Muscle layer of duodenum (tissue), 2 donors: ENCODE results near the gene HS6ST1.

Experiments
- H3K27ac ChIP-seq: one replicate; pipeline ENCODE4 v1.7.0; 2013; ENCODE audit warnings: mild to moderate bottlenecking, low read length
- H3K27me3 ChIP-seq: one replicate; pipeline ENCODE4 v1.7.0; 2013; ENCODE audit warnings: low read depth, mild to moderate bottlenecking, control low read depth, low read length
- H3K36me3 ChIP-seq, 2 donors: one replicate each; pipeline ENCODE4 v1.7.0; 2013; ENCODE audit warnings: low read length in 2 of 2, control low read depth in 1 of 2, mild to moderate bottlenecking in 1 of 2; ENCODE audit not compliant: insufficient read depth in 2 of 2, control insufficient read depth in 1 of 2
- H3K4me1 ChIP-seq, 2 donors: one replicate each; pipeline ENCODE4 v1.7.0; 2013; ENCODE audit warnings: low read length in 2 of 2, mild to moderate bottlenecking in 2 of 2, control low read depth in 1 of 2, moderate library complexity in 1 of 2; ENCODE audit not compliant: insufficient read depth in 2 of 2, control insufficient read depth in 1 of 2
- H3K4me3 ChIP-seq, 2 donors: one replicate each; pipeline ENCODE4 v1.7.0; 2013; ENCODE audit warnings: low read length in 2 of 2, low read depth in 1 of 2, mild to moderate bottlenecking in 1 of 2
- H3K9me3 ChIP-seq, 2 donors: one replicate each; pipeline ENCODE4 v1.7.0; 2013; ENCODE audit warnings: low read length in 2 of 2, control low read depth in 1 of 2, mild to moderate bottlenecking in 1 of 2; ENCODE audit not compliant: control insufficient read depth in 1 of 2
- donor health status: healthy.

Gene HS6ST1

DNA sequence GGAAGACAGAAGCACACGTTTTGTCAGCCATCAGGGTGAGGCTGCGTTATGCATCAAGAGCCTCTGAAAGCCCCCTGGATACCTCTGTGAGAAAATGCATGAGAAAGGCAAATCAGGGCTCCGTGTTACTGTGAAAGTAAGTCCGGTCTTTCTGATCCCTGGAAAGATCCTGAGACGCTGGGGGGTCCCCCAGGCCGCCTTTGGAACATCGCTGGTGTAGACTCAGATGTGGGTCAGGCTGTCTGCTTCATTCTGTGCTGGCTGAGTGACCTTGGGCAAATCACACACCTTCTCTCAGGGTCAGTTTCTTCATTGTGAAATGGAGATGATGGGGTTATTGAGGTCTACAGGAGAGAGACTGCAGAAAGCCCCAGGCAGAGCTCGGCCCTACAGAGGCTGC lies 42.0 kb upstream of the HS6ST1 start:
- peaks cover 0 to 8% of the 10 kb centered on the region in 2 donors for H3K4me1 ChIP-seq

DNA sequence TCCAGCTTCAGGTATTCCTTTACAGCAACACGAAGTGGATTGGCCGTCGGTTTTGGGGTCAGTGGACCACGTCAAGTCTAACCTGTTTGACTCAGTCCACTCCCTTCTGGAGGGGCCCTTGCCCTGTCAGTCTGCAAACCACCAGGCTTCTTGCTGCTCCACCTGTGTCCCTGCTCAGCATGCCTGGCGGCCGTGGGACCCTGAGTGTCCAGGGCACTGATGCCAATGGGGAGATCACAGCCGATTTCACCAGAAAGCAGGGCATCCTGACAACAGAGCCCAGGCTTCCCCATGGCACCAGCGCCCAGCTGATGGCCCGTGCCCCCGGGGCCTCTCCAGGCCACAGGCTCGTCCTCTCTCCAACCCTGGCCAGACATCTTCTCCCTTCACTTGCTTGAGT lies 41.2 kb upstream of the HS6ST1 start:
- Histone ChIP-seq H3K36me3 (no peaks in the 10 kb centered on the region), H3K4me3 (no peak overlapping the region), H3K27me3 (no peaks in the 10 kb centered on the region), H3K4me1 (peaks cover 0 to 8% of the 10 kb centered on the region in 2 donors), H3K9me3 (no peaks in the 10 kb centered on the region), H3K27ac (no peak overlapping the region)

More for the DNA sequence above, 42.0 kb upstream of the HS6ST1 start:
- H3K4me3 ChIP-seq: no peak overlapping the region
- no peaks in the 10 kb centered on the region for H3K27me3 ChIP-seq
- no peaks in the 10 kb centered on the region for H3K36me3 ChIP-seq
- H3K27ac ChIP-seq: no peak overlapping the region
- no peaks in the 10 kb centered on the region for H3K9me3 ChIP-seq

DNA sequence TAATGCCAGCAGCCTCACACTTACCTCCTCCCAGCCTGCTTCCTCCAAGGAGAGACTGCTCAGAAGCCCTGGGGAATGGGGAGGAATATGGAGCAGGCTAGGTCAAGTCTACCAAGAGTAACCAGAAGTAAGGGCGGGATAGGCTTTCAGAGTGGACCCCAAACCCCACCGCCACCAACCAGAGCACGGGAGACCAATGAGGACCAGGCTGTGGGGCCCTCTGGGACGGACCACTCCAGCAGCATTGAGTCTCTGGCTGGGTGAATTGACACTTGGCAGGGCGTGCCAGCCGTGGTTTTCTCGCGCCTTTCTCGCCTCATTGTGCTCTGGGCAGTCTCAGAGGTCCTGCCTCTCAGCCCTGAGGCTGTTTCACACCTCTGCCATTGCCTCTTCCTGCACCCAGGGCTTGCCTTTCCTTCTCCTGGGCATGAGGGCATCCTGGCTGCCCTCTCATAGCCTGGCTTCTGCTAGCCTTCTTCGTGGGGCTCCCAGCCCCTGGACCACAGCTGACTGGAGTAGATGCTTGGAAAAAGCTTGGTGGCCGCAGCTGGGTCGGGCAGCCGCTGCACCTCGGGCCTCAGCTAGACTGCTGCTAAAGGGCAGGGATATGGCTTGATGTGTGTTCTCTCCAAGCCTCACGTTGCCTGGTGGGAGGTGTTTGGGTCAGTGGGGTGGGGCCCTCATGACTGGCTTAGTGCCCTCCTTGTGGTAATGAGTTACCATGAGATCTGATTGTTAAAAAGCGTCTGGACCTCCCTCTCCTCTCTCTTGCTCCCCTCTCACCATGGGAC lies 40.5 kb upstream of the HS6ST1 start:
- Histone ChIP-seq H3K4me3 (no peak overlapping the region), H3K27ac (no peak overlapping the region), H3K36me3 (no peaks in the 10 kb centered on the region), H3K9me3 (no peaks in the 10 kb centered on the region), H3K27me3 (no peaks in the 10 kb centered on the region), H3K4me1 (peaks cover 0 to 8% of the 10 kb centered on the region in 2 donors)

DNA sequence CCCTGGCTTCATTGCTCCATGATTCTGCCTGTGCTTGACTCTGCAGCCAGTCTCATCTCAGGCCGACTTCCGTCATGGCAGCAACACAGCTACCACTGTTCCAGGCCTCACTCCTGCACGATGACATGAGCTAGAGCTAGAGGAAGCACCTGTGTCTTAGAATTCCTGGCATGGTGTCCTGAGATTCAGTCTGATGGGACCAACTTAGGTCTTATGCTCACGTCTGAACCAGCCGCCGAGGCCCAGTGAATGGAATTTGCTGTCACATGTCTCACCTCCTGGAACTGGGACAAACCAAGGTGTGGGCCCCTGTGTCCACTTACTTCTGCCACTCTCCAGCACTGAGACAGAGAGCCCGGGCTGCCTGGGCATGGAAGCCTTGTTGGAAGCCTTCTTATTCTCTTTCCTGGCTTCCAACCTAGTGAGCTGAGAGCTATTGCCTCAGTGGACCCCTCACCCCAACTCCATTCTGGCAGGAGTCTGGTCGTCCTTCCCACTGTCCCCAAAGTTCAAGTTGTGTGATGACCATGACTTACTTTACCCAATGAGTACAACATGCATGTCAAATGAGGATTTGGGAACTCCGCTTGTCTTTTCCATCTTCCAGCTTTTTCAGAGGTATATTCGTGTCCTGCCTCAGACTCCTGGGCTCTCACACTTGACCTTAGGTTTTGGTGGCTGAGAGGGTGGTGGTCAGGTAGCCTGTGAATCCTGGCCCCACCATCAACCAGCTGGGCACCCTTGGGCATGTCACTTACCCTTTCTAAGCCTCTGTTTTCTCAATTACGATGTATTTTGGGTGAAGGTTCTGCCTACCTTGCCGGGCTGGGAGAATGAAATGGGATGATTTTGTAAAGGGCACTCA lies 39.1 kb upstream of the HS6ST1 start:
- Histone ChIP-seq H3K4me1 (peaks cover 0 to 5% of the 10 kb centered on the region in 2 donors), H3K27me3 (no peaks in the 10 kb centered on the region), H3K4me3 (no peak overlapping the region), H3K36me3 (no peaks in the 10 kb centered on the region), H3K27ac (no peak overlapping the region), H3K9me3 (no peaks in the 10 kb centered on the region)

DNA sequence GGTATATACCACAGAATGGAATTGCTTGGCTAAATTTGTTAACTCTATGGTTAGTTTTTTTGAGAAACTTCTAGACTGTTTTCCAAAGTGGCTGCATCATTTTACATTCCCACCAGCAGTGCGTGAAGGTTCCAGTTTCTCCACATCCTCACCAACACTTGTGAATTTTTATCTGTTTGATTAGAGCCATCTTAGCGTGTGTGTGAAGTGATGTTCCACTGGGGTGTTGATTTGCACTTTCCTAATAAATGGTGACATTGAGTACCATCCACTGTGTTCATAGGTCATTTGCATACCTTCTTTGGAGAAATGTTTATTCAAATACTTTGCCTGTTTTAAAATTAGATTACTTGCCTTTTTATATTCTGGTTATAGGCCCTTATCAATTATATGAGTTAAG lies 37.5 kb upstream of the HS6ST1 start:
- H3K27me3 ChIP-seq: no peaks in the 10 kb centered on the region
- H3K4me1 ChIP-seq: no peaks in the 10 kb centered on the region
- no peaks in the 10 kb centered on the region for H3K36me3 ChIP-seq
- no peak overlapping the region for H3K4me3 ChIP-seq
- no peak overlapping the region for H3K27ac ChIP-seq
- peaks cover 0 to 4% of the 10 kb centered on the region in 2 donors for H3K9me3 ChIP-seq

DNA sequence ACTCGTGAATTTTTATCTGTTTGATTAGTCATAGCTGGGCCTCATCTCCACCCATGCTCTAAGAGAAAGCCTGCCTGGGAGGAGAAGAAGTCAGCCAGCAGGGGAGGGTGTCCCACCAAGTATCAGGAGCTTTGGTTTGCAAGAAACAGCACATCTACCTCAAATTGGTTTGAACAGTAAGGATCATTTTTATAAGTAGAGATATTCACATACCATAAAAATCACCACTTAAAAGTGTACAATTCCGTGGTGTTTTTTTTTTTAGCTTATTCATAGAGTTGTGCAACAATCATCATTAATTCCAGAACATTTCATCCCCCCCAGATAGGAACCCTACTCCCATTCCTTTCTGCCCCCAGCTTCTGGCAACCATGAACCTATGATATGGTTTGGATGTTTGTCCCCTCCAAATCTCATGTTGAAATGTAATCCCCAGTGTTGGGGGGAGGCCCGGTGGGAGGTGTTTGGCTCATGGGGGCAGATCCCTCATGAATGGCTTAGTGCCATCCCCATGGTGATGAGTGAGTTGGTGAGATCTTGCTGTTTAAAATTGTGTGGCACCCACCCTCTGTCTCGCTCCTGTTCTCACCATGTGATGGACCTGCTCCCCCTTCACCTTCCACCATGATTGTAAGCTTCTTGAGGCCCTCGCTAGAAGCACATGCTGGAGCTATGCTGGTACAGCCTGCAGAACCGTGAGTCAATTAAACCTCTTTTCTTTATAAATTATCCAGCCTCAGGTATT lies 36.2 kb upstream of the HS6ST1 start:
- peaks cover 0 to 4% of the 10 kb centered on the region in 2 donors for H3K9me3 ChIP-seq
- no peaks in the 10 kb centered on the region for H3K4me1 ChIP-seq
- H3K27ac ChIP-seq: no peak overlapping the region
- H3K27me3 ChIP-seq: no peaks in the 10 kb centered on the region
- no peak overlapping the region for H3K4me3 ChIP-seq
- H3K36me3 ChIP-seq: no peaks in the 10 kb centered on the region

DNA sequence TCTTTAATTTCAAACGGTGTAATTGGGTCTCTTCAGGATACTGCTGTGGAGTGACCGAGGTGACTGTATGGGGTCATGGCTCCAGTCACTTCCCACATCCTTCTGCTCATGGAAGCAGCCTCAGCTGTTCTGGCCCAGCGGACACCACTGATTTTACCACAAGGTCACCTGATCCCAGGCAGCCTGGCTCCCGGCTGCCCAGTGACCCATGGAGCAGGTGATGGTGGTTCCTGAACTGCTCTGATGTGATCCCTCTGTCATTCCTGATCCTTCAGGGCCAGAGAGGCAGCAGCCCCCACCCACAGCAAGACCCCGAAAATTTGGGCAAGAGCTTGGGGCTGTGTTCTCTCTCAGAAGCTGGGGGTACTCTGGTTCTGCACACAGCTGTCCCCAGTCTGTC lies 35.5 kb upstream of the HS6ST1 start:
- Histone ChIP-seq H3K4me3 (no peak overlapping the region), H3K27ac (no peak overlapping the region), H3K4me1 (no peaks in the 10 kb centered on the region), H3K9me3 (peaks cover 0 to 4% of the 10 kb centered on the region in 2 donors), H3K27me3 (no peaks in the 10 kb centered on the region), H3K36me3 (no peaks in the 10 kb centered on the region)

DNA sequence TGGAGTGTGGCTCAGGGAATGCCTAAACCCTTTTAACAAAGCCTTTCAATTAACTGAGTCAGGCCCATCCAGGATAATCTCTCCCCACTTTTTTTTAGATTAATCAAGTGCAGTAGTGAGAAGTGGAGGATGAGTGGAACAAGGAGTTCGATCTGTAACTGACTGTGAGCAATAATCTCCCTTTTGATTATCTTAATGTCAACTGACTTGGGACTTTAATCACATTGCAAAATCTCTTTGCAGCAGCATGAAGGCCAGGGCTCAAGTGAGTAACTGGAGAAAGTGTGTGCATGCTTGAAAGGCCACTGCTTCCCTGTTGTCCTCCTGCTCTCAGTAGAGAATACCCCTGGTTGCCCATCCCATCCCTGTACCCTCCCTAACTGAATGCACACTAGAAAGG lies 32.1 kb upstream of the HS6ST1 start:
- Histone ChIP-seq H3K9me3 (peaks cover 0 to 4% of the 10 kb centered on the region in 2 donors), H3K4me1 (peaks cover 10 to 16% of the 10 kb centered on the region in 2 donors), H3K27me3 (no peaks in the 10 kb centered on the region), H3K27ac (no peak overlapping the region), H3K4me3 (no peak overlapping the region), H3K36me3 (no peaks in the 10 kb centered on the region)

DNA sequence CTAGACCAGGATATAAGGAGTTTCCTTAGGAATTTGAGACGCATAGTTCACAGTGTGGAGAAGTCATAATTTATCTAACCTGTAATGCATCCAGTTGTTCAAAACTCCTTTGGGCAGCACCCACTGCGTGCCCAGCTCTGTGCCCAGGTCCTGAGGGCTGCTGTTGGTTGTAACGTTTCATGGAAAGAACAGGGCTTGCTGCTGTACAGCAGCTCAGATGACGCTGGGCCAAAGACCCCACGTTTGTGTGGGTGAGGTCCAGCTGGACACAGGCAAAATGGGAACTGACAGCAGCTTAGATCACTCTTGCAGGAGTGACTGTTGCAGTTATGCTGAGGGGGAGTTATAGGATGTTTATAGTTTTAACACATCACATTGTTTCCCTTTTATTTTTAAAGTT lies 30.0 kb upstream of the HS6ST1 start:
- no peaks in the 10 kb centered on the region for H3K36me3 ChIP-seq
- H3K27me3 ChIP-seq: no peaks in the 10 kb centered on the region
- H3K4me3 ChIP-seq: no peak overlapping the region
- H3K27ac ChIP-seq: no peak overlapping the region
- H3K9me3 ChIP-seq: peaks cover 2 to 7% of the 10 kb centered on the region in 2 donors
- peaks cover 10 to 16% of the 10 kb centered on the region in 2 donors for H3K4me1 ChIP-seq

DNA sequence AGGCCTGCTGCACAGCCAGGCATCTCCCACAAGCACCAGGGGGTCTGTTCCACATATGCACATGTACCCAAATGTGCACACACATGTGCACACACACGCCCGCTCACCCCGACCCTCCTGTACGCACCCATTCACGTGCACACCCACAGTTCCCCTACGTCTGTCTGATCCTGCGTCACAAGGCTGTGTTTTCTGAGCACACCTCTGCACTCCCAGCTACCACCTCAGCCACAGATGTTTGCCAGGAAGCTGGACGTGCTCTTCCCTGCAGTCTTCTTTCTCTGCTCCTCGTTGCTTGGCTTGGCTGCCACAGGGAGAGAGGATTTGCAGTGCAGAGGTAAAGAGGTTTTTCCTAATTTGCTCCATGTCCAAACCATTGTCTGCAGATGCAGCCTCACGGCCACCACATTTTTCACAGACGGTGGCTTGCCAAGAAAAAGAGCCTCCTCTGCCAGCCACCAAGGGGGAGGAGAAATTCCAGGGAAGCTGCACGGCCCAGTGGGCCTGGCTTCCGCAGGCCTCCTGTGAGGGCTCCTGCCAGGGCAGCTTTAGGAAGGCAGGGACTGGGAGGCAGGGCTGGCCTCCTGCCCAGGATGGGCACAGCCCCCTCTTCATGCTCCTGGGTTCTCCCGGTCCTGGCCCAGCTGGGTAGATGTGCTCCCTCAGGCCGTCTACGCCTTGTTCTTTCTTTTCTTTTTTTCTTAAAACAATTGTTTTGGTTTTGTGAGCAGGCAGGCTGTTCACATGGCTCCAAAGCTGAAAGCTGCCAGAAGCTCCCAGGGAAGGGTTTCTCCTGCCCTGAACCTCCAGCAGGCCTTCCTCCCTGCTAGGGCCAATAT lies 29.3 kb upstream of the HS6ST1 start:
- no peaks in the 10 kb centered on the region for H3K27me3 ChIP-seq
- H3K4me3 ChIP-seq: peak overlapping the region in 1 of 2 donors; percentile 6
- peak overlapping the region; percentile 31 for H3K27ac ChIP-seq
- peaks cover 7 to 11% of the 10 kb centered on the region in 2 donors for H3K9me3 ChIP-seq
- peaks cover 10 to 16% of the 10 kb centered on the region in 2 donors for H3K4me1 ChIP-seq
- no peaks in the 10 kb centered on the region for H3K36me3 ChIP-seq
